Measurements from ENCODE around the gene PHACTR3. TPM values are rescaled to one million over a fixed set of nuclear protein-coding genes. Genes with fewer than 3 reads are reported as not detected.
A peak's percentile ranks its signal among the peaks of the same experiment; 100 is the strongest.

The PHACTR3 gene
- polyA plus RNA-seq, 3 donors: 9.7 to 10.8 (median 10.5) TPM

- no peak for DNase-seq (ENCODE audit: extremely low read depth in 1 of 11, low read depth in 9 of 11, low spot score in 4 of 11)
Measured at GRCh38 chr20:59776059-59776603, 171.8 kb downstream of the PHACTR3 start.

- no peak for DNase-seq (ENCODE audit: extremely low read depth in 1 of 11, low read depth in 9 of 11, low spot score in 4 of 11)
Measured at GRCh38 chr20:59776626-59777330, 172.4 kb downstream of the PHACTR3 start.

GRCh38 chr20:59777331-59777725 lies 173.0 kb downstream of the PHACTR3 start:
- no peak for DNase-seq (ENCODE audit: extremely low read depth in 1 of 11, low read depth in 9 of 11, low spot score in 4 of 11)

- DNase-seq (ENCODE audit: extremely low read depth in 1 of 11, low read depth in 9 of 11, low spot score in 4 of 11): no peak
Measured at GRCh38 chr20:59777814-59778575, 173.7 kb downstream of the PHACTR3 start.

- DNase-seq (ENCODE audit: extremely low read depth in 1 of 11, low read depth in 9 of 11, low spot score in 4 of 11): no peak
Measured at GRCh38 chr20:59778615-59779200, 174.4 kb downstream of the PHACTR3 start.

- no peak for DNase-seq (ENCODE audit: extremely low read depth in 1 of 11, low read depth in 9 of 11, low spot score in 4 of 11)
Measured at GRCh38 chr20:59779656-59780380, 175.5 kb downstream of the PHACTR3 start.

- no peak for DNase-seq (ENCODE audit: extremely low read depth in 1 of 11, low read depth in 9 of 11, low spot score in 4 of 11)
Measured at GRCh38 chr20:59780494-59781185, 176.3 kb downstream of the PHACTR3 start.

- DNase-seq (ENCODE audit: extremely low read depth in 1 of 11, low read depth in 9 of 11, low spot score in 4 of 11): no peak
Measured at GRCh38 chr20:59781226-59781625, 176.9 kb downstream of the PHACTR3 start.

- DNase-seq (ENCODE audit: extremely low read depth in 1 of 11, low read depth in 9 of 11, low spot score in 4 of 11): peak; percentile 23 to 64 (median 50)
Measured at GRCh38 chr20:59782986-59783640, 178.8 kb downstream of the PHACTR3 start.

- DNase-seq (ENCODE audit: extremely low read depth in 1 of 11, low read depth in 9 of 11, low spot score in 4 of 11): no peak
Measured at GRCh38 chr20:59783641-59784010, 179.3 kb downstream of the PHACTR3 start.

- DNase-seq (ENCODE audit: extremely low read depth in 1 of 11, low read depth in 9 of 11, low spot score in 4 of 11): no peak
Measured at GRCh38 chr20:59784365-59784764, 180.0 kb downstream of the PHACTR3 start.

- peak in 2 of 11 donors; percentile 7 to 26 for DNase-seq (ENCODE audit: extremely low read depth in 1 of 11, low read depth in 9 of 11, low spot score in 4 of 11)
Measured at GRCh38 chr20:59784791-59785668, 180.7 kb downstream of the PHACTR3 start.

GRCh38 chr20:59785669-59785959 lies 181.3 kb downstream of the PHACTR3 start:
- DNase-seq (ENCODE audit: extremely low read depth in 1 of 11, low read depth in 9 of 11, low spot score in 4 of 11): no peak

- DNase-seq (ENCODE audit: extremely low read depth in 1 of 11, low read depth in 9 of 11, low spot score in 4 of 11): no peak
Measured at GRCh38 chr20:59785986-59786795, 181.9 kb downstream of the PHACTR3 start.

- DNase-seq (ENCODE audit: extremely low read depth in 1 of 11, low read depth in 9 of 11, low spot score in 4 of 11): no peak
Measured at GRCh38 chr20:59786801-59787537, 182.6 kb downstream of the PHACTR3 start.

- DNase-seq (ENCODE audit: extremely low read depth in 1 of 11, low read depth in 9 of 11, low spot score in 4 of 11): no peak
Measured at GRCh38 chr20:59787538-59787890, 183.2 kb downstream of the PHACTR3 start.

All from renal cortex interstitium (tissue), 11 donors.